Mucosa of rectum (tissue), 2 donors: Measurements from ENCODE around the gene MAP2K2.
A peak's percentile ranks its signal among the peaks of the same experiment; 100 is the strongest.
"Not testable (repeated sequence)": the region's sequence is repeated elsewhere in the genome, so short reads cannot be mapped to it uniquely, and the experiment has no call there.

Source experiments
- H3K27ac ChIP-seq, 2 donors: one replicate each; pipeline ENCODE4 v1.7.0; 2013; ENCODE audit warnings: inconsistent platforms in 2 of 2, low read depth in 2 of 2, low read length in 2 of 2
- H3K27me3 ChIP-seq, 2 donors: one replicate each; pipeline ENCODE4 v1.7.0; 2013; ENCODE audit warnings: low read length in 2 of 2; ENCODE audit not compliant: control insufficient read depth in 2 of 2, insufficient read depth in 2 of 2
- H3K36me3 ChIP-seq, 2 donors: one replicate each; pipeline ENCODE4 v1.7.0; 2013; ENCODE audit warnings: low read length in 2 of 2; ENCODE audit not compliant: control insufficient read depth in 2 of 2, insufficient read depth in 2 of 2
- H3K4me1 ChIP-seq, 2 donors: one replicate each; pipeline ENCODE4 v1.7.0; 2013; ENCODE audit warnings: low read length in 2 of 2, mild to moderate bottlenecking in 1 of 2; ENCODE audit not compliant: control insufficient read depth in 2 of 2, insufficient read depth in 2 of 2
- H3K4me3 ChIP-seq, 2 donors: one replicate each; pipeline ENCODE4 v1.7.0; 2013; ENCODE audit warnings: low read length in 2 of 2
- H3K9ac ChIP-seq, 2 donors: one replicate each; pipeline ENCODE4 v1.7.0; 2013; ENCODE audit warnings: low read length in 2 of 2, low read depth in 1 of 2, mild to moderate bottlenecking in 1 of 2
- H3K9me3 ChIP-seq, 2 donors: one replicate each; pipeline ENCODE4 v1.7.0; 2013; ENCODE audit warnings: low read length in 2 of 2; ENCODE audit not compliant: control insufficient read depth in 2 of 2
- donor health status: healthy.
- donor health status: Normal muscosa, but diverticular disease.

The MAP2K2 gene

DNA sequence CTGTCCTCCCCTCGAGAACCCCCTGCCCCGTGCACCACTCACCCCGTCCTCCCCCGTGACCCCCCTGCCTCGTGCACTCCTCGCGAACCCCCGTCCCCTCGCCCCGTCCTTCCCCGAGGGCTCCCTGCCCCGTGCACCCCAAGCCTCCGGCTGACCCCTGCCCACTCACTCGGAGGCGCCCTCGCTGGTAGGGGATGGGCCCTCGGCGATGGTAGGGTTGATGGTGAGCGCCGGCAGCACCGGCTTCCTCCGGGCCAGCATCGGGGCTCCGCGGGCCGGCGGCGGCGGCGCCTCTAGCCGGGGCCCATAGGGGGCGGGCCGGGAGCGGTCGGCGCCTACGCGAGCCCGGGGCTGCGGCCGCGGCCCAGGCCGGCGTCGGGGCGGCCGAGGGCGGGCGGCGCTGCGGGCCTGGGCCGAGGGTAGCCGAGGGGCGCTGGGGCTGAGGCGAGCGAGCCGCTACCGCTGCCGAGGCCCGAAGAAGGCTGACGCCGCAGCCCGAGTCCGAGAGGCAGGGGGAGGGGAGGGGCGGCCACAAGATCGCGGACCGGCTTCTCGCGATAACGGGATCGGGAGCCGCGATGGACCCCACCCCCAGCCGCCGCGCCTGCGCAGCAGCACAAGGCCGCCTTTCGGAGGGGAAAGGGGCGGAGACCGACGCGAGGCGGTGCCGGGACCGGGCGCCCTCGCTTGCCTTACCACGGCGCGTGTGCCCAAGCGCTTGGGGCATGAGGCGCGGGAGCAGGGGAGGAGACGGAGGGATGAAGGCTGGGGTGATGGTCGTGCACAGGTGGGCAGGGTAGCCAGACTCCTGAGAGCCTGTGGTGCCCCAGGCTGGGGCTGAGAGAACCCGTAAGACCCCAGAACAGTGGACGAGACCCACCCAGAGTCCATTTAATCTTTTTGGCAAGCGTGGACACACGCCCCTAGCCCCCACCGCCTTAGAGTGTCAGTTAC lies at the start of gene MAP2K2:
TSS of gene MAP2K2 (minus strand) at position 508 of the 954 bp plus-strand sequence. CDS start at position 261, 247 bp downstream.
- peak within 1 kb of the TSS; percentile 85 to 91 for H3K9ac ChIP-seq
- peak within 1 kb of the TSS; percentile 78 to 83 for H3K4me3 ChIP-seq
- H3K27me3 ChIP-seq, result no peaks in the 10 kb centered on the region
- H3K27ac ChIP-seq, result peak within 1 kb of the TSS; percentile 63 to 68
- peaks cover 16 to 26% of the 10 kb centered on the region in 2 donors for H3K4me1 ChIP-seq
- H3K36me3 ChIP-seq, result peaks cover 3 to 6% of the 10 kb centered on the region in 2 donors
- H3K9me3 ChIP-seq, result no peaks in the 10 kb centered on the region

DNA sequence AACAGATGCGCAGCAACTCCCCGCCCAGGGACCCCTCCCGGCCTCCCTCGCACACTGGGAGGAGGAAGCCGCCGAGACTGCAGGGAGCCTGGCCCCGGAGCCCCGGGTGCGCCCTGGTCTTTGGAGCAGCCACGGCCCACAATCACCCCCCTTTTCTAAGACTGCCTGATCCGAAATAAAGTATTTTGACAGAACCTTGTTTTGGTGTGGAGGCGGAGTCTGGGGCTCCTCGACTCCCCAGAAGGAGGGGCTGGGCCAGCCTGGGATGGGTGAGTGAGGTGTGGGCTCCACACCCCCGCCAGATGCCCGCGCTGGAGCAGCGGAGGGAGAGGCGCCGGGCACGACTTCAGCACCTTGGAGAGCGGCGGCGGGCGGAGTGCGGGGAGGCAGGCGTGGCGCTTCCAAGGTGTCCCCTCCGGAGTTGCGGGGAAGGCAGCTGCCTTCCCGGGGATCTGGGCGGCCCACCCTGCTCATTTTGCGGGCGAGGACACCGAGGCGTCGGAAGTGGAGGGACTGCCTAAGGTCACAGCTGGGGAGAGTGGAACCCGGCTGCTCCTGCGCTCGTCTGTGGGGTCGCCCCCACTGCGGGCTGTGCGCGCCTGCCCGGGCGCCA lies 49.0 kb upstream of the MAP2K2 start:
- no peaks in the 10 kb centered on the region for H3K9me3 ChIP-seq
- peaks cover 2 to 6% of the 10 kb centered on the region in 2 donors for H3K27me3 ChIP-seq
- no peak overlapping the region for H3K4me3 ChIP-seq
- H3K4me1 ChIP-seq, result peaks cover 7 to 32% of the 10 kb centered on the region in 2 donors
- peaks cover 9 to 11% of the 10 kb centered on the region in 2 donors for H3K36me3 ChIP-seq
- peak overlapping the region in 1 of 2 donors; percentile 26 for H3K9ac ChIP-seq
- peak overlapping the region in 1 of 2 donors; percentile 84 for H3K27ac ChIP-seq

DNA sequence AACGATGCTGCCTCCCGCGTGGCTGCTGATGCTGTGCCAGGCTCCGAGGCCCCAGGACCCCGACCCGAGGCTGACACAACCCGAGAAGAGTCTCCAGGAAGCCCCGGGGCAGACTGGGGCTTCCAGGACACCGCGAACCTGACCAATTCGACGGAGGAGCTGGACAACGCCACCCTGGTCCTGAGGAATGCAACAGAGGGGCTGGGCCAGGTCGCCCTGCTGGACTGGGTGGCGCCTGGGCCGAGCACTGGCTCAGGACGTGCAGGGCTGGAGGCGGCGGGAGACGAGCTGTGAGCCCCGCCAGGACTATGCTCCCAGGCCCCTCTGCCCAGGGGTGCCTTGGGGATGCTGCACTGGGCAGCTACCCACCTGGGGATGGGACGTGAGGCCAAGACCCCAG lies 47.8 kb upstream of the MAP2K2 start:
- Histone ChIP-seq H3K4me3 (no peak overlapping the region), H3K27me3 (peaks cover 2 to 6% of the 10 kb centered on the region in 2 donors), H3K27ac (no peak overlapping the region), H3K36me3 (peaks cover 9 to 11% of the 10 kb centered on the region in 2 donors), H3K4me1 (peaks cover 7 to 32% of the 10 kb centered on the region in 2 donors), H3K9me3 (no peaks in the 10 kb centered on the region), H3K9ac (no peak overlapping the region)

DNA sequence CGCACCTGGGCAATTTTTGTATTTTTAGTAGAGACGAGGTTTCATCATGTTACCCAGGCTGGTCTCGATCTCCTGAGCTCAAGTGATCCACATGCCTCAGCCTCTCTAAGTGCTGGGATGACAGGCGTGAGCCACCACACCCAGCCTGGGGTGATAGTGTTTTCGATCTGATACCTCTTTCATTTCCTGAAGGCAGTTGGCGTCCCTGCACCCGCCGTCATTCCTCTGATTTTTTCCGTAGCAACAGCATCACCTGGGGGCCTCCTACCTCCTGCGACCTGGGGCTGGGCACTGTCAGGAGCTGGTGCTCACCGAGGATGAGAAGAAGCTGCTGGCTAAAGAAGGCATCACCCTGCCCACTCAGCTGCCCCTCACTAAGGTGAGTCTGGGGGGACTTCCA lies 40.3 kb upstream of the MAP2K2 start:
- Histone ChIP-seq H3K9ac (no peak overlapping the region), H3K4me3 (no peak overlapping the region), H3K4me1 (no peaks in the 10 kb centered on the region), H3K27me3 (peaks cover 2 to 4% of the 10 kb centered on the region in 2 donors), H3K36me3 (no peaks in the 10 kb centered on the region), H3K27ac (no peak overlapping the region), H3K9me3 (no peaks in the 10 kb centered on the region)

DNA sequence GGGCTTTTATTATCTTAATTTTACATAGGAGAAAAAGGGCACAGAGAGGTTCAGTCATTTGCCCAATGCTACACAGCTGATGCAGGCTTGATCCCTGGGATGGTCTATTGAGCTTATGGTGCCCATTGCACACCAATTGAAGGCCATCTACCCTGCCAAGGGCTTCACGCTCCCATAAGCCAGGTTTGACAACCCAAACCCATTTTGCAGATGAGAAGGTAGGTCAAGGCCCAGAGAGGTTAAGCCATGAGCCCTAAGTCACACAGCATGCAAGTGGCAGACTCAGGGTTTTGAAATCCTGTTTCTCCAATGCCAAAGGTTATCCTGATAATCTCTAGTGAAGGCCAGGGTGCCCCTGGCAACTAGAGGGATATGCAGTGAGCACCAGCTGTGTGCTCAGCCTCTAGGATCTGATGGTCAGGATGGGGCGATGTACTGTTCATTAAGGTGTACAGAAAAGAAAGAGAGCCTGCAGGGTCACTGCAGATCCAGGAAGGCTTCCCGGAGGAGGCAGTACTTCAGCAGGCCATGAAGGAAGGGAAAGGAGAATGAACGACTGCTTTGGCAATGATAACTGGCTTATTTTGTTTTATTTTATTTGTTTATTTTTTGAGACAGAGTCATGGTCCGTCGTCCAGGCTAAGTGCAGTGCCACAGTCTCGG lies 37.6 kb upstream of the MAP2K2 start:
- no peak overlapping the region for H3K9ac ChIP-seq
- H3K9me3 ChIP-seq, result no peaks in the 10 kb centered on the region
- no peak overlapping the region for H3K4me3 ChIP-seq
- no peaks in the 10 kb centered on the region for H3K36me3 ChIP-seq
- no peaks in the 10 kb centered on the region for H3K4me1 ChIP-seq
- peaks cover 0 to 4% of the 10 kb centered on the region in 2 donors for H3K27me3 ChIP-seq
- no peak overlapping the region for H3K27ac ChIP-seq

DNA sequence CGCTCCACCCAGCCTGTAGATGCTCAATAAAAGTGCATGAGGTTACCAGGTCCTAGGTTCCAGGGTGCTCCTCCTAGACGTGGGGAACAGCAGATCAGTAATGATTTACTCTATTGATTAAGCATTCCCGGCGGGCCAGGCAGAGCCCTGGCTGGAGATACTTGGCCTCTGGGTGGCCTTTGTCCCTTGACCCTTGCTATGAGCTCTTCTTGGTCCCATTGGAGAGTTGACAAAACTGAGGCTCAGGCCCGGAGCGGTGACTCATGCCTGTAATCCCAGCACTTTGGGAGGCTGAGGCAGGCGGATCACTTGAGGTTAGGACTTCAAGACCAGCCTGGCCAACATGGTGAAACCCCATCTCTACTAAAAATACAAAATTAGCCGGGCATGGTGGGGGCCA lies 34.0 kb upstream of the MAP2K2 start:
- not testable (repeated sequence) for H3K36me3 ChIP-seq, H3K27ac ChIP-seq, H3K27me3 ChIP-seq, H3K9ac ChIP-seq, H3K9me3 ChIP-seq, H3K4me3 ChIP-seq, H3K4me1 ChIP-seq

DNA sequence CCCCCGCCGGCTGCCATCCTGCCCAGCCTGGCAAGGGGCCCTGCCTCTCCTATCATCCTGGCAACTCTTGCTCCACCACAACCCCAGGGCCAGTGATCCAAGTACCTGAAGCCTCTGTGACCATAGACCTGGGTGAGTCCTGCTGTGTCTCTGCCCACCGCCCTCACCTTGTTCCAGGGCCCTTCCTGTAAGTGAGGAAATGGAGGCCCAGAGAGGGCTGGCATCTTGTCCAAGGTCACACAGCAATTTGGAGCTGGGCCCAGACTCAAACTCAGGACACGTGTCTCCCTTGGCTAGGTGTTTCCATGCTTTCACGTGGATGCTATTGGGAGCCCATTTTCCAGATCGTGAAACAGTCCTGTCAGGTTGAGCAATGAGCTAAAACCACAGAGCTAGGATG lies 33.2 kb upstream of the MAP2K2 start:
- H3K4me1 ChIP-seq, result peaks cover 0 to 5% of the 10 kb centered on the region in 2 donors
- peaks cover 0 to 4% of the 10 kb centered on the region in 2 donors for H3K27me3 ChIP-seq
- H3K36me3 ChIP-seq, result no peaks in the 10 kb centered on the region
- no peak overlapping the region for H3K9ac ChIP-seq
- H3K4me3 ChIP-seq, result no peak overlapping the region
- H3K9me3 ChIP-seq, result no peaks in the 10 kb centered on the region
- H3K27ac ChIP-seq, result no peak overlapping the region

DNA sequence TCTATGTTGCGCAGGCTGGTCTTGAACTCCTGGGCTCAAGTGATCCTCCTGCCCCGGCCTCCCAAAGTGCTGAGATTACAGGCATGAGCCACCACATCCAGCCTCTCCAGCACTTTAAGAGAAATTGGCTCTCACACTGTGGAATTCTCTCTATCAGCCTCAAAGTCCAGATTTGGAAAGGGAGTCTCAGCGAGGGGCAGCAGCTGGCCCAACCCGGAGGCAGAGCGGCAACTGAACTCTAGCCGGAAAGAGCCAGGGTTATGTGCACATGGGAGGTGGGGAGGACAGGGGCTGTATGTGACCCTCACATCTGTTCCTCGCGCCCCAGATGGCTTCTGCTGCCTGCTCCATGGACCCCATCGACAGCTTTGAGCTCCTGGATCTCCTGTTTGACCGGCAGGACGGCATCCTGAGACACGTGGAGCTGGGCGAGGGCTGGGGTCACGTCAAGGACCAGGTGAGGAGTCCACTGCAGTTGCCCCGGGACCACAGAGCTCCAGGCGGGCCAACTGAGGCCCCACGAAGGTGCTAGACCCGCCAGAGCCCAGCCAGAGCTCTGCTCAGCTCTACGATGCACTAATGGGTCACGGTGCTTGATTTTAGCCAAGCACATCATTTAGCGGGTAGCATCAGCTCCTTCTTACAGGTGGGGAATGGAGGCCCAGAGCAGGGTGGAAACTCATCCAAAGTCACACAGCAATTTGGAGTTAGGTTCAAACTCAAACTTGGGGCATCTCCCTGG lies 30.8 kb upstream of the MAP2K2 start:
- H3K4me3 ChIP-seq, result no peak overlapping the region
- no peak overlapping the region for H3K27ac ChIP-seq
- no peaks in the 10 kb centered on the region for H3K36me3 ChIP-seq
- no peaks in the 10 kb centered on the region for H3K9me3 ChIP-seq
- peaks cover 7 to 15% of the 10 kb centered on the region in 2 donors for H3K4me1 ChIP-seq
- H3K27me3 ChIP-seq, result peaks cover 0 to under 1% of the 10 kb centered on the region in 2 donors
- no peak overlapping the region for H3K9ac ChIP-seq

DNA sequence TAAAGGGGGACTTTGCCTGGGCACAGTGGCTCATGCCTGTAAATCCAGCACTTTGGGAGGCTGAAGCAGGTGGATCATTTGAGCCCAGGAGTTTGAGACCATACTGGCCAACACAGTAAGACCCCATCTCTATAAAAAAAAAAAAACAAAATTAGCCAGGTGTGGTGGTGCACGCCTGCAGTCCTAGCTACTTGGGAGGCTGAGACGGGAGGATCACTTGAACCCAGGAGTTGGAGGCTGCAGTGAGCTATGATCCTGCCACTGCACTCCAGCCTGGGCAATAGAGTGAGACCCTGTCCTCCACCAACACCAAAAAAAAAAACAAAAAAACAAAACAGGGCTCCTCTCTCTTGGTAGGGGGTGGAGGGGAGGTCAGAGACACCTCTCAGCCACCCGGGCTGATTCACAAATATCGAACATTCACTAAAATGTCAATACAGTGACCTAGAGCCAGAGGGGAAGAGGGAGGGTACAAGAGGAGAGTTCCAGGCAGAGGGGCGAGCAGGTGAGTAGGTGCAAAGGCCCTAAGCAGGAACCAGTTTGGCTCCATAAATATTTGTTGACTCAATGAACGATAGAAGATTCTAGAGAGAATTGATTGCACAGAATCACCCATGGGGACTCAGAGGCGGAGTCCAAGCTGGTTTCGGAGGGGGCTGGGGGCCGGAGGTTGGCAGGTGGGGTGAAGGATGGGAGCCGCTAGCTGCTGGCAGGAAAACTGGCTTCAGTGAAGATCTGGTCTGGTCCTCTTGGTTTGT lies 28.5 kb upstream of the MAP2K2 start:
- H3K36me3 ChIP-seq, result no peaks in the 10 kb centered on the region
- peaks cover 7 to 23% of the 10 kb centered on the region in 2 donors for H3K4me1 ChIP-seq
- H3K9ac ChIP-seq, result no peak overlapping the region
- H3K27me3 ChIP-seq, result peaks cover 0 to 2% of the 10 kb centered on the region in 2 donors
- no peaks in the 10 kb centered on the region for H3K9me3 ChIP-seq
- no peak overlapping the region for H3K27ac ChIP-seq
- H3K4me3 ChIP-seq, result no peak overlapping the region
